Thyroid gland (tissue), 4 donors: ENCODE data around the gene IFIT1. TPM values are rescaled to one million over a fixed set of nuclear protein-coding genes. Genes with fewer than 3 reads are reported as not detected.

Experiments used
- DNase-seq, 2 donors: peaks; one replicate each; pipeline ENCODE4 v3.0.0-alpha.2; 2019
- H3K27ac ChIP-seq, 3 donors: fragments of 200-600 bp; sonication (generic); 1 replicate in 2 of 3; 2 replicates in 1 of 3; pipeline ENCODE4 v1.5.1; 2016 to 2019; ENCODE audit warnings: mild to moderate bottlenecking in 1 of 3, moderate library complexity in 1 of 3
- H3K27me3 ChIP-seq: fragments of 200-600 bp; sonication (generic); one replicate; pipeline ENCODE4 v1.5.1; 2019
- H3K36me3 ChIP-seq, 2 donors: fragments of 200-600 bp; sonication (generic); one replicate each; pipeline ENCODE4 v1.5.1; 2016 to 2019
- H3K4me1 ChIP-seq, 2 donors: fragments of 200-600 bp; sonication (generic); one replicate each; pipeline ENCODE4 v1.5.1; 2017 to 2019
- H3K4me3 ChIP-seq, 3 donors: fragments of 200-600 bp; sonication (generic); replicated peaks in 1 of 3; 1 replicate in 2 of 3; 2 replicates in 1 of 3; pipeline ENCODE4 v1.5.1; 2016; ENCODE audit warnings: mild to moderate bottlenecking in 1 of 3
- H3K9me3 ChIP-seq: fragments of 200-600 bp; sonication (generic); one replicate; pipeline ENCODE4 v1.5.1; 2017
- CTCF ChIP-seq, 6 experiments: fragments of 200-600 bp in 3 of 6; fragments of 450-650 bp in 3 of 6; sonication (generic) in 3 of 6; IDR thresholded peaks; one replicate each; pipeline ENCODE4 v1.5.1; 2016 to 2019; ENCODE audit warnings: antibody characterized with exemption in 6 of 6, mild to moderate bottlenecking in 2 of 6, inconsistent platforms in 1 of 6, moderate library complexity in 1 of 6
- POLR2A ChIP-seq, 2 donors: fragments of 450-650 bp; IDR thresholded peaks; one replicate each; pipeline ENCODE4 v1.6.1; 2017; ENCODE audit warnings: antibody characterized with exemption in 2 of 2, mild to moderate bottlenecking in 2 of 2, moderate library complexity in 1 of 2
- WGBS, 2 donors: methylation state at CpG; one replicate each; pipeline ENCODE4 v1.1.5; 2017; 5-methylcytosine and 5-hydroxymethylcytosine counted together
- intact Hi-C: fragments of 100-400 bp; cut with DNase I; formaldehyde crosslinking; loops from one replicate; pipeline ENCODE4 v1.15.1; 2023
- total RNA-seq, 4 donors: library from RNA; depleted of rRNA; stranded (reverse); fragments of >200 nt; gene quantifications; one replicate each; pipeline ENCODE4 v1.2.3, GENCODE V29; 2016

The IFIT1 gene
- 10 to 100 TPM in 2 of 4 donors, 1 to 10 TPM in 2; 5.5 to 15.9 (median 10.0) TPM for total RNA-seq

DNA sequence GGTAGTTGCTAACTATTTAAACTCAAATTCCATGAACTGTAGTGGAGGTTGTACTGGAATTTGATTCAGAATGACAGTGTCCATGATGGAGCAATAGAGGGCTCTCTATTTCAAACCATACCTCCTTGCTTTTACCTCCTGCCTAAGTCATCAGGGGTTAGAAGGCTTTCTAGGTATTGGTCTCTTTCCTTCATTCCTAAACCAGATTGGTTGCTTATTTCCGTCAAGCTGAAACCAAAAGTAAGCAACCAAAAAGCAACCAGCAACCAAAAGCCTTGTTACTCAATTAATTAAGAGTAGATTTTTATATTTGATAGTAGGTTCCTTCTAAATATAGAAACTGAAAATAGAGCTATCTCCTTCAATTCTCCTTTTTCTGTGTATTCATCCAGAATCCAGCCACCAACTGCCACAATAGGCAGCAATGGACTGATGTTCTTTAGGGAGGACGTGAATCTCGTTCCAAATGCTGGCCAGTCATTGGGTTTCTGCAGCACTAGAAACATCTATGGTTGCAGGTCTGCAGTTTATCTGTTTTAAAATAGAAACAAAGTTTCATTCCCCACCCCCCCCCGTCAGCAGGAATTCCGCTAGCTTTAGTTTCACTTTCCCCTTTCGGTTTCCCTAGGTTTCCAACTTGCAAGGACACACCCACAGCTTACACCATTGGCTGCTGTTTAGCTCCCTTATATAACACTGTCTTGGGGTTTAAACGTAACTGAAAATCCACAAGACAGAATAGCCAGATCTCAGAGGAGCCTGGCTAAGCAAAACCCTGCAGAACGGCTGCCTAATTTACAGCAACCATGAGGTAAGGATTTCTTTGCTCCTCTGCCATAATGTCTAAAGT is at the start of gene IFIT1:
TSS of gene IFIT1 (plus strand) at position 717 of the 850 bp plus-strand sequence. CDS start at position 807, 90 bp downstream.
- TF ChIP-seq CTCF (IDR thresholded peaks at IDR 0.05) (no peak), POLR2A (IDR thresholded peaks at IDR 0.05) (peak in 1 of 2 donors; percentile 53)
- peaks cover 15 to 25% of the 10 kb centered on the region in 2 donors for H3K4me1 ChIP-seq

GRCh38 chr10:89343089-89343767 is 49.2 kb upstream of the IFIT1 start:
- 86 to 91% methylated on average over 5 of the region's 5 CpGs for WGBS, 2 donors
- peaks cover 0 to 6% of the 10 kb centered on the region in 2 donors for H3K36me3 ChIP-seq
- H3K27ac ChIP-seq, result no peak overlapping the region
- no peaks in the 10 kb centered on the region for H3K27me3 ChIP-seq
- intact Hi-C loops, result no loop called here
- DNase-seq, result no peak
- peaks cover 0 to 22% of the 10 kb centered on the region in 2 donors for H3K4me1 ChIP-seq
- no peak overlapping the region for H3K4me3 ChIP-seq
- no peaks in the 10 kb centered on the region for H3K9me3 ChIP-seq
- TF ChIP-seq CTCF (IDR thresholded peaks at IDR 0.05) (no peak), POLR2A (IDR thresholded peaks at IDR 0.05) (no peak)

More for the DNA sequence above, at the start of gene IFIT1:
- WGBS, 2 donors, result 6 to 7% methylated on average over 8 of the region's 8 CpGs
- H3K4me3 ChIP-seq, result peak within 1 kb of the TSS; percentile 36 to 76 (median 59)
- H3K27me3 ChIP-seq, result no peaks in the 10 kb centered on the region
- peak; percentile 54 to 58 for DNase-seq
- intact Hi-C loops, result no loop called here
- H3K27ac ChIP-seq, result peak within 1 kb of the TSS; percentile 82 to 92 (median 86)
- H3K9me3 ChIP-seq, result no peaks in the 10 kb centered on the region
- H3K36me3 ChIP-seq, result no peaks in the 10 kb centered on the region

GRCh38 chr10:89344156-89344555 is 48.3 kb upstream of the IFIT1 start:
- Histone ChIP-seq H3K4me3 (no peak overlapping the region), H3K27ac (no peak overlapping the region), H3K27me3 (no peaks in the 10 kb centered on the region), H3K9me3 (no peaks in the 10 kb centered on the region), H3K36me3 (peaks cover 0 to 5% of the 10 kb centered on the region in 2 donors), H3K4me1 (peaks cover 0 to 23% of the 10 kb centered on the region in 2 donors)
- DNase-seq, result no peak
- WGBS, 2 donors, result 72 to 78% methylated on average over 2 of the region's 2 CpGs
- intact Hi-C loops, result no loop called here
- no peak for TF ChIP-seq POLR2A (IDR thresholded peaks at IDR 0.05)
- TF ChIP-seq CTCF (IDR thresholded peaks at IDR 0.05), result no peak

DNA sequence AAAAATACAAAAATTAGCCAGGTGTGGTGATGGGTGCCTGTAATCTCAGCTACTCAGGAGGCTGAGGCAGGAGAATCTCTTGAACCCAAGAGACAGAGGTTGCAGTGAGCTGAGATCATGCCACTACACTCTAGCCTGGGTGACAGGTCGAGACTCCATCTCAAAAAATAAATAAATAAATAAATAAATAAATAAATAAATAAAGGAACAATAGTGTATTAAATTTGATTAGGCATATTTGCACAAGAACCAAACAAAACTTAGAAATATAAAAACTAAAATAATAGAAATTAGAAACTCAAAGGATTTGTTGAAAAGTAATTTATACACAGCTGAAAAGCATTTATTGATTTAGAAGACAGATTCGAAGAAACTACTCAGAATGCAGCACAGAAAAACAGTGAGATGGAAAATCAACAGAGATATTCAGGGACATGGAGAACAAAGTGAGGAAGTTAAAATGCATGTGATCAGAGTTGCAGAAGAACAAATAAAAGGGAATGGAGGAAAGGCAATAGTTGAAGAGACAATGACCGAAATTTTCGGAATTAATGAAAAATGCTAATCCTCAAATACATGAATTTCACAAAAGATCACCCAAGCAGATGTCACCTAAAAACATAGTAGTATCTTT is 46.9 kb upstream of the IFIT1 start:
- H3K27ac ChIP-seq, result no peak overlapping the region

More for the DNA sequence above, 46.9 kb upstream of the IFIT1 start:
- intact Hi-C loops, result no loop called here
- no peaks in the 10 kb centered on the region for H3K27me3 ChIP-seq
- no peak for TF ChIP-seq POLR2A (IDR thresholded peaks at IDR 0.05)
- no peak for TF ChIP-seq CTCF (IDR thresholded peaks at IDR 0.05)
- DNase-seq, result no peak
- H3K4me1 ChIP-seq, result peaks cover 0 to 27% of the 10 kb centered on the region in 2 donors
- H3K36me3 ChIP-seq, result no peaks in the 10 kb centered on the region
- WGBS, 2 donors, result 92 to 96% methylated on average over 4 of the region's 4 CpGs
- no peaks in the 10 kb centered on the region for H3K9me3 ChIP-seq
- H3K4me3 ChIP-seq, result no peak overlapping the region
